Fibroblast of villous mesenchyme (primary cell): ENCODE results near the gene MITD1. TPM values are rescaled to one million over a fixed set of nuclear protein-coding genes. Genes with fewer than 3 reads are reported as not detected.
"Not testable (repeated sequence)": the region's sequence is repeated elsewhere in the genome, so short reads cannot be mapped to it uniquely, and the experiment has no call there.

Experiments
- DNase-seq: peaks from one replicate; pipeline ENCODE4 v3.0.0-alpha.2; 2010; ENCODE audit warnings: low read depth
- H3K4me3 ChIP-seq: 2 replicates; pipeline ENCODE4 v1.5.1; 2011; ENCODE audit warnings: low read depth, mild to moderate bottlenecking, low read length
- small RNA-seq: library from RNA; depleted of rRNA; stranded (forward); fragments of <200 nt; gene quantifications from one replicate; pipeline ENCODE3, GENCODE V24; 2012
- total RNA-seq: library from RNA; depleted of rRNA; stranded (reverse); fragments of >200 nt; gene quantifications from 2 replicates; pipeline ENCODE4 v1.2.3, GENCODE V29; 2012
- TF ChIP-seq, protein P1 (sequence below): IDR thresholded peaks from 2 replicates; pipeline ENCODE4 v1.5.1; 2012; ENCODE audit warnings: low read depth, mild to moderate bottlenecking, low read length; ENCODE audit not compliant: insufficient read depth

The MITD1 gene
- total RNA-seq, 1 donor, result 23.3 TPM

DNA sequence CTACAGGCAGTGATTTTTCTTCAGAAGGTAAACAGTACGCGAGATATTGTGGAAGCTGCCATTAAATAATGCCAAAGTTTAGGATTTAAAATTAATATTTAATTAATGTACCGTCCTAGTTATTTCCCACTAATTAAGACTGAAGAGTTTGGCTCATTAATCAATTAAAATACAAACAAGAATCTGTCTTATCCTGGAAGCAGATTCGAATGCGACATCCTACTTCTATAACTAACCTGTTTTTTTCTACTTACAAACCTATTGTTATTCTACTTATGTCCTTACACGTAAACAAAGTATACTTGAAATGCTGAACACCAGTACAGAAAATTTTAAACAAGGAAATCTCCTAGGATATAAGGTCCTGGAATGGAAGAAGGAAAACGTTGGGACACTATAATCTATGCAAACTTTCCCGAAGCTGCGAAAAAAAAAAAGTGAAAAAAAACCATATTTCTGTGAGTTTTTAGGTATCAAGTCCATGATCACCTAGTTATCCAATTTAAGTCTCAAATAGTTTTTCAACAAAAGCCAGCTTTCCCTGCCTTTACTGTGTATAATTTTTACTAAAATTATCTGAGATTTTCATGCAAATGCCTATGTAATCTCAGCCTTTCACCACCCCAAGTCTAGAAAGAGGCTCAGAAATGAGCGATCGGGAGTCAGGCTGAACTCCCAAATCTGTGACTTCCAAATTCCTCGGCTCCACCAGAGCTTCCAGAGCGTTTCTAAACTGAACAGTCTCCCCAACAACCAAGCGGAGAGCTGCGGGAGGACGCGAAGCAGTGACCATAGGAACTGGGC is 40.6 kb downstream of the MITD1 start:
- TF ChIP-seq, protein P1, sequence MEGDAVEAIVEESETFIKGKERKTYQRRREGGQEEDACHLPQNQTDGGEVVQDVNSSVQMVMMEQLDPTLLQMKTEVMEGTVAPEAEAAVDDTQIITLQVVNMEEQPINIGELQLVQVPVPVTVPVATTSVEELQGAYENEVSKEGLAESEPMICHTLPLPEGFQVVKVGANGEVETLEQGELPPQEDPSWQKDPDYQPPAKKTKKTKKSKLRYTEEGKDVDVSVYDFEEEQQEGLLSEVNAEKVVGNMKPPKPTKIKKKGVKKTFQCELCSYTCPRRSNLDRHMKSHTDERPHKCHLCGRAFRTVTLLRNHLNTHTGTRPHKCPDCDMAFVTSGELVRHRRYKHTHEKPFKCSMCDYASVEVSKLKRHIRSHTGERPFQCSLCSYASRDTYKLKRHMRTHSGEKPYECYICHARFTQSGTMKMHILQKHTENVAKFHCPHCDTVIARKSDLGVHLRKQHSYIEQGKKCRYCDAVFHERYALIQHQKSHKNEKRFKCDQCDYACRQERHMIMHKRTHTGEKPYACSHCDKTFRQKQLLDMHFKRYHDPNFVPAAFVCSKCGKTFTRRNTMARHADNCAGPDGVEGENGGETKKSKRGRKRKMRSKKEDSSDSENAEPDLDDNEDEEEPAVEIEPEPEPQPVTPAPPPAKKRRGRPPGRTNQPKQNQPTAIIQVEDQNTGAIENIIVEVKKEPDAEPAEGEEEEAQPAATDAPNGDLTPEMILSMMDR, result no peak
- no peak for DNase-seq
- H3K4me3 ChIP-seq, result peak overlapping the region; percentile 90

DNA sequence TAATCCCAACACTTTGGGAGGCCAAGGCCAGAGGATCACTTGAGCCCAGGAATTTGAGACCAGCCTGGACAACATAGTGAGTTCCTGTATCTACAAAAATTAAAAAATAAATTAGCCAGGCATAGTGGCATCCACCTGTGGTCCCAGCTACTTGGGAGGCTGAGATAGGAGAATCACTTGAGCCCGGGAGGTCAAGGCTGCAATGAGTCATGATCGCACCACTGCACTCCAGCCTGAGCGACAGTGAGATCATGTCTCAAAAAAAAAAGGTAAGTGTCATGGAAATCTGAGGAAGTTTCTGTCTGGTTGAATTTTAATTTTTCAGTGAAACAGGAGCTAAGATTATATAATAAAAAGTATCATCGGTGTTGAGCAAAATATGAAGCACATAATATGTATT is 41.9 kb downstream of the MITD1 start:
- no peak for DNase-seq
- TF ChIP-seq, protein P1, result no peak
- no peak overlapping the region for H3K4me3 ChIP-seq

DNA sequence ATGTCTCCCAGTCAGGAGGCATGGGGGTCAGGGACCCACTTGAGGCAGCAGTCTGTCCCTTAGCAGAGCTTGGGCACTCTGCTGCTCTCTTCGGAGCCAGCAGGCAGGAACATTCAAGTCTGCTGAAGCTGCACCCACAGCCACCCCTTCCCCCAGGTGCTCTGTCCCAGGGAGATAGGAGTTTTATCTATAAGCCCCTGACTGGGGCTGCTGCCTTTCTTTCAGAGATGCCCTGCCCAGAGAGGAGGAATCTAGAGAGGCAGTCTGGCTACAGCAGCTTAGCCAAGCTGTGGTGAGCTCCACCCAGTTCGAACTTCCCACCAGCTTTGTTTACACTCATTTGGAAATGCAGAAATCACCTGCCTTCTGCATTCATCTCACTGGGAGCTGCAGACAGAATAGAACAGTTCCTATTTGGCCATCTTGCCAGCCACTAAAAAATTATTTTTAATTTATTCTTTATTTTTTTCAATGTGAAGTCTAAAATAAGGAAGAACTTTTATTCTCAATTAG is 45.8 kb downstream of the MITD1 start:
- not testable (repeated sequence) for H3K4me3 ChIP-seq, DNase-seq

DNA sequence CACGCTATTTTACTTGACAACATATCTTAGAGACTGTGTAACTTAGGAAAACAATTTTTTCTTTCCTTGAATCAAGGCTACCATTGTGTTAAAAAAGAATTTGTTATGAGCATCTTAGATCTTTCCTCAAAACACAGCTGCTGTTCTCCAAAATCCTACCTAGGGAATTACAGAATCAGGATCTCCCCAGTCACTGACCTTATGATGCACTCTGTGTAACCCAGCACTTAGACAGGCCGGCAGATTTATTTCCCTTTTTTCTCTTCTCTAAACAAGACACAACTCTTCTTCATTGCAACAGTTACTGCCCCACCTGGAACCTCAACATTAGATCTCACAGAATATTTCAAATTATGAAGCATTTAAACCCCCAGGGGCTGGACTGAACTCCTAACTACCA is 52.9 kb downstream of the MITD1 start:
- TF ChIP-seq, protein P1, result no peak
- DNase-seq, result no peak
- H3K4me3 ChIP-seq, result no peak overlapping the region

Small RNA genes within 50 kb of the gene (small RNA-seq; reads per million reads assigned to genes)
- not detected for gene AC092587.1

Other genes with a start within 250 kb of the MITD1 start
- gene CRACDL, start 244.8 kb downstream of the MITD1 start, total RNA-seq, result not detected in 2 replicates
- not detected in 2 replicates for gene C2orf15, start 39.4 kb downstream of the MITD1 start, total RNA-seq
- gene TSGA10, start 26.1 kb downstream of the MITD1 start, total RNA-seq, result 1.9 and 3.0 TPM in 2 replicates
- 2.3 and 6.5 TPM in 2 replicates for gene LIPT1, start 26.1 kb downstream of the MITD1 start, total RNA-seq
- gene MRPL30, start 126 bp upstream of the MITD1 start, total RNA-seq, result 31.2 and 40.6 TPM in 2 replicates
- gene LYG2, start 74.6 kb upstream of the MITD1 start, total RNA-seq, result not detected in 2 replicates
- gene LYG1, start 120.1 kb upstream of the MITD1 start, total RNA-seq, result 0.32 and 0.43 TPM in 2 replicates
- gene TXNDC9, start 155.3 kb upstream of the MITD1 start, total RNA-seq, result 86.3 and 115 TPM in 2 replicates
- 15.8 and 19.0 TPM in 2 replicates for gene EIF5B, start 156.3 kb upstream of the MITD1 start, total RNA-seq